Omental fat pad (tissue), 4 donors: ENCODE data around the gene DENND1A. TPM values are rescaled to one million over a fixed set of nuclear protein-coding genes. Genes with fewer than 3 reads are reported as not detected.

Experiments
- ATAC-seq: fragments of 150-250 bp; one replicate; pipeline ENCODE4 v1.9.1; 2016; ENCODE audit warnings: mild to moderate bottlenecking, moderate library complexity; ENCODE audit not compliant: low FRiP score
- DNase-seq: peaks from one replicate; pipeline ENCODE4 v3.0.0-alpha.2; 2019; ENCODE audit warnings: low spot score
- CTCF ChIP-seq, 3 donors: fragments of 450-650 bp; IDR thresholded peaks; one replicate each; pipeline ENCODE4 v1.5.1; 2016 to 2017; ENCODE audit warnings: antibody characterized with exemption in 3 of 3, mild to moderate bottlenecking in 3 of 3, moderate library complexity in 2 of 3
- total RNA-seq, 4 donors: library from RNA; depleted of rRNA; stranded (reverse); fragments of >200 nt; gene quantifications; one replicate each; pipeline ENCODE4 v1.1.0, GENCODE V29; 2016

The DENND1A gene
- total RNA-seq, 4 donors from 2014 or later: 15.2 to 22.8 (median 20.7) TPM

- ATAC-seq (no peak), DNase-seq (no peak)
- no peak for TF ChIP-seq CTCF (IDR thresholded peaks at IDR 0.05)
These were observed 360.9 kb downstream of the DENND1A start for GRCh38 chr9:123568691-123569688.

- DNase-seq (no peak), ATAC-seq (no peak)
- no peak for TF ChIP-seq CTCF (IDR thresholded peaks at IDR 0.05)
These were observed 362.9 kb downstream of the DENND1A start for GRCh38 chr9:123567013-123567412.

DNA sequence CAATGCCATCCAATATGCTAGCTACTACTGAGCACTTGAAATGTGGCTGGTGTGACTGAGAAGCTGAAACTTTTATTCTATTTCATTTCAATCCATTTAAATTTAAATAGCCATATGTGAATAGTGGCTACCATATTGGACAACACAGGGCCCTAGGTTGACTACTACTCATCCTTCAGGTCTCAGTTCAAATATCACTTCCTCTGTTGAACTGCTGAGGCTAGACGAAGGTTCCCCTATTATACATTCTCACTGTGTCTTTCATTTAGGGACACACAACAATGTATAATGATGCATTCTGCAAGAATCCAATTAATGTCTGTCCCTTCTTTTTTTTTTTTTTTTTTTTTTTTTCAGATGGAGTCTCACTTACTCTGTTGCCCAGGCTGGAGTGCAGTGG lies 365.3 kb downstream of the DENND1A start:
- no peak for DNase-seq
- ATAC-seq: no peak
- no peak for TF ChIP-seq CTCF (IDR thresholded peaks at IDR 0.05)

- TF ChIP-seq CTCF (IDR thresholded peaks at IDR 0.05): no peak
- DNase-seq (no peak), ATAC-seq (no peak)
These were observed 367.0 kb downstream of the DENND1A start for GRCh38 chr9:123562844-123563346.

DNA sequence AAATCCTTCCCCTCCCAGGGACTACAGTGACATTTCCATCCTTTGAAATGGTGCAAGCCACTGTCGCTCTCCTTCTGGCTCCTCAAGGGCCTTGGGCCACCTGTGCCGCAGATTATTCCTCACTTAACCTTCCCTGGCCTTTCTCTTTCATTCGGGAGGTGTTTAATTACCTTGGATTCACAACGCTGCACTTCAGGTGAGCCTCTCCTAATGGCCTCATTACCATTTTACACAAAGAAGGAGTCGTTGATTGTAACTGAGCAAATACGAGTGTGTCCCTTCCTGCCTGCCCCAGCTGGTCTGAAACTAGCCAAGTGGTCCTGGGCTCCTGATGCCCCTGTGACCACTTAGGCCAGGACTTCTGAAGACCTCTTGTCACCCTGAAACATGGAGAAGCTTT lies 368.9 kb downstream of the DENND1A start:
- ATAC-seq (no peak), DNase-seq (no peak)
- TF ChIP-seq CTCF (IDR thresholded peaks at IDR 0.05): no peak

GRCh38 chr9:123556464-123557435 lies 373.2 kb downstream of the DENND1A start:
- no peak for TF ChIP-seq CTCF (IDR thresholded peaks at IDR 0.05)
- ATAC-seq (peak; percentile 37), DNase-seq (no peak)
